ENCODE results near the gene SAE1. TPM values are rescaled to one million over a fixed set of nuclear protein-coding genes. Genes with fewer than 3 reads are reported as not detected.
A peak's percentile ranks its signal among the peaks of the same experiment; 100 is the strongest.

The SAE1 gene
- total and polyA plus RNA-seq, 10 of the 15 experiments (the other 5 are each of a cell fraction or from before 2014, with no cell fraction given): 62.0 to 246 (median 148) TPM

DNA sequence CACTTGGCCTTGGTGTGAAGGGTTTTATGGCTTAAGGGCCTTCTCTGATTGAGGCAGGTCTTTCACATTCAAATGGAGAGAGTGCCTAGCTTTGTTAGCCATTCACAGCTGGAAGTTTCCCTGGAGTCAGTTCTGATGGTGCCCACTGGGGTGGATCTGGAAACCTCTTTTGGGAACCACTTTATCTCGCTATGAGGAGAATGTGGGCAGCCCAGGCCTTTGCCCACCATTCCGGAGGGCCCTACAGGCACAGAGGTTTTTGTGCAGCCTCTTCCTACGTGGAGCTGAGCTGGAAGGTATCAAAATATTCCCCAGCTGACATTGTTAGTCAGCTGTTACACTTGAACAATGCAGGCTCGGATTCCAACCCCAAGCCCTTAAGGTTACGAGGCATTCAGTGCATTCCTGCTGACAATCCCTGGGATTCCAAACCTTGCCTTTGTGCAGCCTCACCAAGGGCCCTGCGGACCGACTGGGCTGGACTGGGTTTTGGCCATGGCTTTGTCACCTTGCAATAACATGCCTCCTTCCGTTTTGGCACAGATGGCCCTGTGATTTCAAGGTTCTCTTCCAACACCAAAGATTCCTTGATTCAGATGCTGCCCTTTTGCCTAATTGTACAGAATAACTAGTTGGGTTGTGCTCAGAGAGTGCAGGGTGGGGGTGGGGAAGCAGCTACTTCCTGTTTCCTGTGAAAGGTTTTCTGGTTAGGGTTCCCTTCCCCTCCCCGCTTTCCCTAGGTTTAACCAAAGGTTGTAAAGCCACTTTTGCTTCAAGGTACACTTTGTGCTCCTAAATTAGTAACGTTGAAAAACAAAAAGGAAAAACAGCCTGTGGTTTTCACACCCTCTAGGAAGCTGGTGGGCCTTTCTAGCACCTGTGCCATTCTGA, 27.0 kb downstream of the SAE1 start:
- intact Hi-C loops (cut with micrococcal nuclease; ENCODE audit: unreplicated experiment): no loop called here
- no peak overlapping the region for H3K4me3 ChIP-seq
- 59% methylated on average over 10 of the region's 10 CpGs for WGBS (ENCODE audit: insufficient coverage, insufficient replicate concordance, low lambda C conversion rate, missing lambda C conversion rate)
- TF ChIP-seq CBFB (IDR thresholded peaks at IDR 0.05; ENCODE audit: low read depth) (0 out of 2 replicates have a peak, but pooled peaks have one; percentile 39), ZBED1 (IDR thresholded peaks at IDR 0.05; ENCODE audit: borderline replicate concordance) (no peak), IRF3 (IDR thresholded peaks at IDR 0.05) (no peak), NR2C1 (IDR thresholded peaks at IDR 0.05) (no peak), CHD2 (IDR thresholded peaks at IDR 0.05; ENCODE audit: borderline replicate concordance, low read depth, low read length) (0 out of 2 replicates have a peak, but pooled peaks have one; percentile 26), HDGF (IDR thresholded peaks at IDR 0.05) (no peak), FOXK2 (IDR thresholded peaks at IDR 0.05) (no peak), RELA (IDR thresholded peaks at IDR 0.05; ENCODE audit: borderline replicate concordance, partially characterized antibody) (no peak), BCL3 (IDR thresholded peaks at IDR 0.05; ENCODE audit: borderline replicate concordance, insufficient read depth, low read depth, low read length, poor library complexity, severe bottlenecking) (no peak), RELB (IDR thresholded peaks at IDR 0.05; ENCODE audit: low read depth) (0 out of 2 replicates have a peak, but pooled peaks have one; percentile 10), LARP7 (IDR thresholded peaks at IDR 0.05) (no peak), ZNF274 (IDR thresholded peaks at IDR 0.05; ENCODE audit: insufficient read depth, insufficient read length) (no peak)
- TF ChIP-seq, protein P1, sequence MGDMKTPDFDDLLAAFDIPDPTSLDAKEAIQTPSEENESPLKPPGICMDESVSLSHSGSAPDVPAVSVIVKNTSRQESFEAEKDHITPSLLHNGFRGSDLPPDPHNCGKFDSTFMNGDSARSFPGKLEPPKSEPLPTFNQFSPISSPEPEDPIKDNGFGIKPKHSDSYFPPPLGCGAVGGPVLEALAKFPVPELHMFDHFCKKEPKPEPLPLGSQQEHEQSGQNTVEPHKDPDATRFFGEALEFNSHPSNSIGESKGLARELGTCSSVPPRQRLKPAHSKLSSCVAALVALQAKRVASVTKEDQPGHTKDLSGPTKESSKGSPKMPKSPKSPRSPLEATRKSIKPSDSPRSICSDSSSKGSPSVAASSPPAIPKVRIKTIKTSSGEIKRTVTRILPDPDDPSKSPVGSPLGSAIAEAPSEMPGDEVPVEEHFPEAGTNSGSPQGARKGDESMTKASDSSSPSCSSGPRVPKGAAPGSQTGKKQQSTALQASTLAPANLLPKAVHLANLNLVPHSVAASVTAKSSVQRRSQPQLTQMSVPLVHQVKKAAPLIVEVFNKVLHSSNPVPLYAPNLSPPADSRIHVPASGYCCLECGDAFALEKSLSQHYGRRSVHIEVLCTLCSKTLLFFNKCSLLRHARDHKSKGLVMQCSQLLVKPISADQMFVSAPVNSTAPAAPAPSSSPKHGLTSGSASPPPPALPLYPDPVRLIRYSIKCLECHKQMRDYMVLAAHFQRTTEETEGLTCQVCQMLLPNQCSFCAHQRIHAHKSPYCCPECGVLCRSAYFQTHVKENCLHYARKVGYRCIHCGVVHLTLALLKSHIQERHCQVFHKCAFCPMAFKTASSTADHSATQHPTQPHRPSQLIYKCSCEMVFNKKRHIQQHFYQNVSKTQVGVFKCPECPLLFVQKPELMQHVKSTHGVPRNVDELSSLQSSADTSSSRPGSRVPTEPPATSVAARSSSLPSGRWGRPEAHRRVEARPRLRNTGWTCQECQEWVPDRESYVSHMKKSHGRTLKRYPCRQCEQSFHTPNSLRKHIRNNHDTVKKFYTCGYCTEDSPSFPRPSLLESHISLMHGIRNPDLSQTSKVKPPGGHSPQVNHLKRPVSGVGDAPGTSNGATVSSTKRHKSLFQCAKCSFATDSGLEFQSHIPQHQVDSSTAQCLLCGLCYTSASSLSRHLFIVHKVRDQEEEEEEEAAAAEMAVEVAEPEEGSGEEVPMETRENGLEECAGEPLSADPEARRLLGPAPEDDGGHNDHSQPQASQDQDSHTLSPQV (IDR thresholded peaks at IDR 0.05): no peak

More for the DNA sequence above, 27.0 kb downstream of the SAE1 start:
- RAD21 ChIA-PET (ENCODE audit: unreplicated experiment): interaction anchor here (0.8 to 3.4 kb wide), 8 partner anchors 9 to 87 kb away, joined by 3 to 15 read pairs (median 4); partner anchors contain the start of gene SAE1
- H3K9ac ChIP-seq (ENCODE audit: control insufficient read depth, insufficient read depth, low read length): no peak overlapping the region
- H2AFZ ChIP-seq (ENCODE audit: control insufficient read depth, low read depth, low read length): no peak overlapping the region
- no peaks in the 10 kb centered on the region for H3K27me3 ChIP-seq (replicated peaks in 1 of 2; ENCODE audit: control insufficient read depth in 2 of 2, insufficient read depth in 2 of 2, low read length in 1 of 2)
- H4K20me1 ChIP-seq (ENCODE audit: control insufficient read depth, insufficient read depth): no peaks in the 10 kb centered on the region; the same call in 1 of the 2 replicates
- ATAC-seq: peak; percentile 62
- peak overlapping the region; percentile 59 for H3K4me2 ChIP-seq (ENCODE audit: control insufficient read depth, insufficient read depth)
- H3K27ac ChIP-seq (ENCODE audit: control insufficient read depth, insufficient read depth): peak overlapping the region; percentile 8
- H3K9me3 ChIP-seq (replicated peaks; ENCODE audit: control insufficient read depth, insufficient read depth, low read length): no peaks in the 10 kb centered on the region
- no TSS peak for BruUV-seq (replicated peaks)
- peaks cover 5% of the 10 kb centered on the region for H3K79me2 ChIP-seq (ENCODE audit: control insufficient read depth, insufficient read depth, low read length)
- H3K36me3 ChIP-seq (ENCODE audit: control insufficient read depth in 2 of 2, insufficient read depth in 2 of 2, low read length in 1 of 2): peaks cover 22 to 28% of the 10 kb centered on the region in 2 experiments
- peak; percentile 62 for FAIRE-seq
- H3K4me1 ChIP-seq (ENCODE audit: control insufficient read depth, insufficient read depth, low read length): peaks cover 24% of the 10 kb centered on the region
- in situ Hi-C loops (cut with MboI): no loop called here
- SMC1A ChIA-PET (ENCODE audit: uncharacterized antibody, unreplicated experiment): interaction anchor here (0.8 to 6.8 kb wide), 9 partner anchors 7 to 89 kb away, joined by 3 to 37 read pairs (median 6); no protein-coding TSS in a partner anchor
- CTCF ChIA-PET: interaction anchor here (0.9 to 5.9 kb wide), 13 partner anchors 8 to 145 kb away, joined by 3 to 41 read pairs (median 5); partner anchors contain the start of gene ZC3H4
- POLR2A ChIA-PET: interaction anchor here (0.7 to 2.9 kb wide), 6 partner anchors 9 to 99 kb away, joined by 3 to 14 read pairs (median 4); partner anchors contain the start of gene CCDC9
- no peak for DNase-seq (ENCODE audit: low read depth, low spot score)

Measured in GM12878 (cell line).